GF-D8 (cell line): ENCODE data around the gene EPHA7.

Experiments used
- DNase-seq: peaks from one replicate; lab custom pipeline; 2025; lab: John Stamatoyannopoulos, UW

Gene EPHA7

GRCh38 chr6:93325761-93326160 lies 93.6 kb downstream of the EPHA7 start:
- no peak for DNase-seq

DNA sequence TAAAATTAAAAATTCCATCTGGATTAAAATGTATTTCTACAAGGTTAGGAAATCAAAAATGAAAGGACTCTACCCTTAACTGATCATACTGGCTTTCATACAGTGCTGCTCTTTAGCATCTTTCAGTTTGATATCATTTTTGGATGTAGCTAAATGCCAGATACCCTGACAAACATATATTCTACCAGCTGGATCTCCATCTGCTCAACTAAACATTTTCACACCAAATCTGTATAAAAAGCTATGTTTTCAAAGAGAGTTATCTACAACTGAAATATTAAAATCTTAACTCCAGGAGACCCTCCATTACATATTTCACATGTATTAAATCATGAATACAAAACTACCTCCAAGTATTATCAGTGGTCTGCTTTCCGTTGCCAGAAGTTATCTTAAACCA lies 95.7 kb downstream of the EPHA7 start:
- DNase-seq: no peak

GRCh38 chr6:93322651-93323050 lies 96.7 kb downstream of the EPHA7 start:
- DNase-seq: no peak

DNA sequence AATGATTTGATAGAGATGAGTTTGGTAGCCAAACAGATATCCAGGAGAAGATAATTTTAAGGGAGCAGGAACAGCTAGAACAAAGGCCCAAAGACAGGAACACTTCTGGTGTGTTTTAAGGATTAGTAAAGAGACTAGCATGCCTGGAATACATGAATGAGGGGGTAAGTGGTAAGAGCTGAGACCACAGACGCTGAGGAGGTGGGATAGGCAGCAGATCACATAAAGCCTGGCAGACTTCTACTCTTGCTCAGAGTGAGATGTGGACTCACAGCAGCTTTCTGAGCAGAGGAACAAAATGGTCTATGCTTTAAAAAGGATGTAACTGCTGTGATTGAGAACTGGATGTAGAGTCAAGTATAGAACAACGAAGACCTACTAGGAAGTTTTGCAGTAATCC lies 100.1 kb downstream of the EPHA7 start:
- no peak for DNase-seq

- DNase-seq: no peak
Observed at GRCh38 chr6:93318121-93318520, 101.2 kb downstream of the EPHA7 start.

DNA sequence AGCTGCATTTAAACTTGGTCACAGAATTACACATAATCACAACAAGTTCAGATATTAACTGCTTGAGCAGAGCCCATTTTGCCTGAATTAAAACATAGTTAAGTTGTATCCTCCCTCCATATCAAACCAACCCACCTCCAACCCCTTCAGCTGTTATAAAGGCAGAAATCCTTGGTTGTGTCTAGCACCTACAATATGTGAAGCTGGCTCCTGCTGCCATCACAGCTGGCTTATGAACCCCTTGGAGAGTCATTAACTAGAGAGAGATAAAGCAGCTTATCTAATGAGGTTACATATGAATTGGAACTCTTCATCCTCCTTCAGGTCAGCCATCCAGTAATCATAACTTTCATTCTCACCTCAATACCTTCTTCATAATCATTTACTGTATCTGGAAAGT lies 101.8 kb downstream of the EPHA7 start:
- DNase-seq: no peak

- no peak for DNase-seq
Observed at GRCh38 chr6:93307505-93308409, 111.6 kb downstream of the EPHA7 start.

GRCh38 chr6:93305088-93305487 lies 114.3 kb downstream of the EPHA7 start:
- DNase-seq: no peak

DNA sequence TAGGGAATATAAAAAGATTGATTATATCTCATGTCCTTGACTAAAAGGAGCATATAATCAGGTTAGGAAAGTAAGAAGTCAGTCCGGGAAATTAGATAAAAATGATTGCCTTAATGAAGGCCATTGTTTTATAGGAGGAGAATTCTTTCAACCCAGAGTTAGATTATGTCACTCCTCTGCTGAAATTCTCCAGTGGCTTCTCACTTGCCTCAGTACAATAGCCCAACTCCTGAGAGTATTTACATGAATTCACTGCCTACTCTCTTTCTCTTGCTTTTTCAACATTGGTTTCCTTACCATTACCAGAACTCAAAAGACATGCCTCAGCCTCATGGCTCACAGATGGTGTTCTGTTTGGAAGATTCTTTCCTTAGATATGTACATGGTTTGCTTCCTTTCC lies 114.9 kb downstream of the EPHA7 start:
- no peak for DNase-seq

- no peak for DNase-seq
Observed at GRCh38 chr6:93300661-93301060, 118.7 kb downstream of the EPHA7 start.

DNA sequence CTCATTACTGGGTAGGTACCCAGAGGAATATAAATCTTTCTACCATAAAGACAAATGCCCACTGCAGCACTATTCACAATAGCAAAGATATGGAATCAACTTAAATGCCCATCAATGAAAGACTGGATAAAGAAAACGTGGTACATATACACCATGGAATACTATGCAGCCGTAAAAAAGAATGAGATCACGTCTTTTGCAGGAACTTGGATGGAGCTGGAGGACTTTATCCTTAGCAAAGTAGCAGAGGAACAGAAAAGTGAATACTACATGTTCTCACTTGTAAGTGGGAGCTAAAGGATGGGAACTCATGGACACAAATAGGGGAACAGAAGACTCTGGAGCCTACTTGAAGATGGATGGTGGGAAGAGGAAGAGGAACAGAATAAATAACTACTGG lies 119.7 kb downstream of the EPHA7 start:
- no peak for DNase-seq

DNA sequence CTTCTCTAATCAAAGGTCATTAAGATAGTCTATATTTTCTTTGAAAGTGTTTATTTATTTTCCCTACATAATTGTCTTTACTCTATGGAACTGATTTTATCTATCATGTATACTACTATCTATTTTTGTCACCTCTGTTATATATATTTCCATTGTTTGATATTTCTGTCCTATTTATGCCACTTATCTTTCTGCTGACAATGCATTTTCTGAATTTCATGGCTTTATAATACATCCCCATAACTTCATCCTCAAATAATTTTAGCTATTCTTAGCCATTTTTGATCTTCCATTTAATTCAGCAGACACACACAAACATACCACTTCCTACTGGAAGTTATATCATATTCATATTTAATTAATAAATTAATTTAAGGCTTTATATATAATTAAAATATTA lies 123.7 kb downstream of the EPHA7 start:
- DNase-seq: no peak

DNA sequence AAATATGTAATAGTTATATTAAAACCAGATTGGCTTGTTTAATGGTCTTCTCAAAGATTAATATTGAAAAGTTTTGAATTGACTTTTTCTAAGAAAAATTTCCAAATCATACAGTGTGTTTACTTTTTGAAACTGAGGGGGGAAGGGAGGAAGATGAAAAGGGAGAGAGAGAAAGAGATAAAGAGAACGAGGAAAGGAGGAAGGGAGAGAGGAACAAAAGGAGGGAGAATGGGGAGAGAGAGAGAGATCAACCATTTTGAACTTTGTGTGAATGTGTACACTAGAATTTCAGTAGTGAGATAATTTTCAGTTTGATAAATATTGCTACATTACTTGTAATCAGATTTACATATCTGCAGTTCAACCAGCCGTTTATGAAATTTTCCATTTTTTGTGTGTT lies 124.5 kb downstream of the EPHA7 start:
- no peak for DNase-seq

- DNase-seq: no peak
Observed at GRCh38 chr6:93293872-93294271, 125.5 kb downstream of the EPHA7 start.

DNA sequence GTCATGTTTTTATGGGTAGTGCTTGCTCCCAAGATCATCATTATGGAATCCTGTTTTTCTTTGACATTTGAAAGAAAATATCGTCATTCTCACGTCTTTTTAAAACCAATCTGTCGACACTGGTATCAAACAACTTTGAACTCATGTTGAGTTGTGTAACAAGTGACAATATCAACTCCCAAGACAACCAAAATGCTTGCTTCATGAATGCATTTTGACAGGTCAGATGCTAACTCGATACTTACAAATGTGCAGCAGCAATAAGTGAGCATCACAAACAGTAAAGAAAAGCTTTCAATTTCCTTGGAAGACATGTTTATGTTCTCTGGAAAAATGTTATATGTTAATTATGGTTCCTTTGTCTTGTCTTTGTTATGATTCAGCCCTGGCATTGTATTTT lies 125.9 kb downstream of the EPHA7 start:
- no peak for DNase-seq

DNA sequence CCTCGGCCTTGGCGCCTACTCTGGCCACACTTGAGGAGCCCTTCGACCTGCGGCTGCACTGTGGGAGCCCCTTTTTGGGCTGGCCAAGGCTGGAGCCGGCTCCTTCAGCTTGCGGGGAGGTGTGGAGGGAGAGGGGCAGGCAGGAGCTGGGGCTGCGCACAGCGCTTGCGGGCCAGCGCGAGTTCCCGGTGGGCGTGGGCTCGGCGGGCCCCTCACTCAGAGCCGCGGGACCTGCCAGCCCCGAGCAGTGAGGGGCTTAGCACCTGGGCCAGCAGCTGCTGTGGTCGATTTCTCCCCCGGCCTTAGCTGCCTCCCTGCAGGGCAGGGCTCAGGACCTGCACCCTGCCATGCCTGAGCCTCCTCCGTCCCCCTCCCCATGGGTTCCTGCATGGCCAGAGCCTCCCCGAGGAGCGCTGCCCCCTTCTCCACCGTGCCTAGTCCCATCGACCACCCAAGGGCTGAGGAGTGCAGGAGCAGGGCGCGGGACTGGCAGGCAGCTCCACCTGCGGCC lies 136.8 kb downstream of the EPHA7 start:
- DNase-seq: no peak

GRCh38 chr6:93278241-93278640 lies 141.1 kb downstream of the EPHA7 start:
- no peak for DNase-seq

GRCh38 chr6:93272896-93273295 lies 146.5 kb downstream of the EPHA7 start:
- DNase-seq: no peak

DNA sequence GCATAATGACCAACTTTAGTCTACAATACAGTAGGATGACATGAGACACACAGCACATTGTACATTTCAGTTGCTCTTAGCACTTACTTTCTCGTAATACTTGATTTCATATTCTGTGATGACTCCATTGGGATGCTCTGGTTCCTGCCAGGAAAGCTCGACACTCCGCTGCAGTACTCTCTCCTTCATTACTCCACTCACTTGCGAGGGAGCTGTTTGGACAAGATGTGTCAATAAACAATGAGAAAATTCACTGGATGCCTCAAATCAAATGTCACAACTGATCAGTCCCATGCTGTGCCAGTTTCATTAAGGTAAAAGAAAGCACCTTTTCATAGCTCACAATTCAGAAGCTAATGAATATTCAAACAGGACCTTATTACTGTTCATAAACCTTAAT lies 147.1 kb downstream of the EPHA7 start:
- DNase-seq: no peak

- no peak for DNase-seq
Observed at GRCh38 chr6:93266116-93266817, 153.1 kb downstream of the EPHA7 start.

DNA sequence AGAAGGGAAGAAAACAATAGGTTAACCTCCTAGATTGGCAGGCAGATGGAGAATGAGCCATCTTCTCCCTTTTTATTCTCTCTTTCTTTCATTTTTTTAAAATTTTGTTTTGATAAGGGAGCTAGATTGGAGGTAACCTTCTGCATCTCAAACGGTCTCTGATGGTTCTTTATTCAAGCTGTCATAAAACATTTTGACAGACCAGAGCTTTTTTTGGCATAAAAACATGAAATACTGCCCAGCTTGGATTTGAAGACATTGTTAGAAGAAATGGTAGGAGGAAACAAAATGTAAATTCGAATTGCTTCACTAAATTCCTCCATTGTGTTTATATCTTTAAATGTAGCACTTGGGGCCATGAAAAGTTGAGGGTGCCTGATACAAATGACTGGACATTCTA lies 158.5 kb downstream of the EPHA7 start:
- DNase-seq: no peak

DNA sequence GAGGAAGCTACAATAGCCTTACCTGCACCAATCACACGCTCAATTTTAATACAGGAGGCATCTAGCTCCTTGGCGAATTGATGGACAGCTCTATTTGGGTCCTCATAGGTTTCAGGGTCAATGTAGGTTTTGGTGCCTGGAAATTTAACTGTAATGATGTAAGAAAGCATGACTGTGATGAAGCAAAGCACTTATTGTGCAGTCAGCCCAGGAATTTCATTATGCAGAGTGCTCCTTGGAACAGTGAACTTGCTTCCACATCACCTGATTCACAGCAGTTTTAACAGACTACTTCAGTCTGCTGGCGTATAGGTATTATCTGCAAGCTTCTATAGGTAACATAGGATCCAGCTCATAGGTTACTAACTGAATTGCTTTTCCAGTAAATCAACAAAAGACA lies 160.0 kb downstream of the EPHA7 start:
- no peak for DNase-seq

DNA sequence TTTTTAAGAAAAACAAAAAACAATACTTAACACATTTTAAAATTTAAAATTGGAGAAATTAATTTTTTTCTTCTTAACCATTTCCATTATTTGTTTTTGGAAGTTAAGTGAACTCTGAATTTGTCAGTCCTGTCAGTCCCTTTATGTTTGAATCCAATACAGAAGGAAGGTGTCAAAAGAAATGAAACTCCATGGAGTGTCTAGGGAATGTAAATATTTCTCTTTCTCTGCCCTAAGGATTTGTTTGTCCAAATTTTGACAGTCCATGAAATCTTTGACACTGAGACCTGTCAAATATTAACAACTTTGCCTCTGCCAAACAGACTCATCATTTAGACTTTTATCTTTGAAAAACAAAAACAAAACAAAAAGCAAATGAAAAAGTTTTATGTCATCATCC lies 166.4 kb downstream of the EPHA7 start:
- DNase-seq: no peak
